ENCODE measurements around the gene ARHGEF28. TPM values are rescaled to one million over a fixed set of nuclear protein-coding genes. Genes with fewer than 3 reads are reported as not detected.

ARHGEF28 gene
- total and polyA plus RNA-seq, 2 donors (not counting 1 experiment from before 2014, with no cell fraction given) = not detected

DNA sequence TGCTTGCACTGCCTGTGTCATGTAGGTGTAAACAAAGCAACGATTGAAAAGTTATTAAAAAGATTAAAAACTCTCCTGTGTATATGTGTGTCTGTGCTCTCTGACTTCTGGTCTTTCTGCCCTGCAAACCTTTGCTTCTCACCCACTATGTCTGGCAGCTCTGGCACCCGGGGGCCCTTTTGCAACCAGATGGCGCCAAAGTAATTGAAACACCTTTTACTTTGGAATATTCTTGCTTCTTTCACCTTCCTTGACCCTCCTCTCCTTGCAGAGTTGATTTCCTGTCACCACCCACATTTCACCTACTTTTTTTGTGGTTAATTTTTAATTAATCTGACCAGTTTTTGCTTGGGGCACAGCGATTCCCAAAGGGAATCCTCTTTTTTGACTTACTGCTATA is 275.5 kb downstream of the ARHGEF28 start:
- WGBS (ENCODE audit: insufficient coverage) = no CpG with 5 or more reads among the region's 4 CpGs
- no peak overlapping the region for H3K27ac Mint-ChIP-seq
- no peaks in the 10 kb centered on the region for H3K4me1 Mint-ChIP-seq
- ChIA-PET POLR2A (no interaction called here), CTCF (interaction anchor here (0.6 to 4.0 kb wide), 10 partner anchors 8 to 759 kb away, joined by 3 to 86 read pairs (median 8); partner anchors contain the start of gene ENC1)
- H3K4me2 ChIP-seq (replicated peaks; ENCODE audit: low read depth, low read length, poor library complexity, severe bottlenecking) = no peak overlapping the region
- no peak for TF ChIP-seq EZH2 (IDR thresholded peaks at IDR 0.05; ENCODE audit: borderline replicate concordance, insufficient read depth, low read depth, low read length, poor library complexity, severe bottlenecking)
- DNase-seq (no peak), ATAC-seq (ENCODE audit: low read depth) (no peak)
- no peaks in the 10 kb centered on the region for H3K79me2 ChIP-seq (ENCODE audit: control insufficient read depth, insufficient read depth, low read length)
- H2AFZ ChIP-seq (ENCODE audit: insufficient read depth, low read depth, low read length, poor library complexity, severe bottlenecking) = no peak overlapping the region
- H3K27me3 ChIP-seq (replicated peaks in 1 of 4; ENCODE audit: control extremely low read depth in 1 of 4, control insufficient read depth in 3 of 4, insufficient read depth in 4 of 4, low read length in 3 of 4) = peaks cover 0 to 5% (median 0%) of the 10 kb centered on the region in 4 experiments
- no peaks in the 10 kb centered on the region for H3K36me3 ChIP-seq (replicated peaks in 1 of 2; ENCODE audit: control extremely low read depth in 1 of 2, control insufficient read depth in 1 of 2, extremely low read depth in 1 of 2, insufficient read depth in 2 of 2, low read length in 1 of 2)
- intact Hi-C loops (cut with micrococcal nuclease) = loop anchor here (5.0 to 10.0 kb wide), 4 partner anchors 307 to 1781 kb away; no protein-coding TSS in a partner anchor
- no peak overlapping the region for H3K27ac ChIP-seq (ENCODE audit: low read length in 2 of 2)
- no peaks in the 10 kb centered on the region for H3K4me1 ChIP-seq (ENCODE audit: control insufficient read depth in 2 of 2, insufficient read depth in 2 of 2, low read length in 2 of 2)
- no peaks in the 10 kb centered on the region for H4K20me1 ChIP-seq (ENCODE audit: control insufficient read depth, insufficient read depth, low read length, poor library complexity, severe bottlenecking)
- H3K9ac ChIP-seq (ENCODE audit: low read length) = no peak overlapping the region
- H3K9me3 Mint-ChIP-seq (ENCODE audit: insufficient read depth) = no peaks in the 10 kb centered on the region
- peaks cover 41% of the 10 kb centered on the region for H3K27me3 Mint-ChIP-seq
- H3K4me3 ChIP-seq (ENCODE audit: control extremely low read depth in 1 of 5, extremely low read depth in 1 of 5, insufficient read depth in 1 of 5, low read depth in 2 of 5, low read length in 4 of 5) = no peak overlapping the region
- no peaks in the 10 kb centered on the region for H3K9me3 ChIP-seq (ENCODE audit: control extremely low read depth in 1 of 3, control insufficient read depth in 2 of 3, insufficient read depth in 1 of 3, low read length in 2 of 3)
- H3K4me3 Mint-ChIP-seq = no peak overlapping the region

- DNase-seq = peak; percentile 64
- ATAC-seq (ENCODE audit: low read depth) = no peak
- H2AFZ ChIP-seq (ENCODE audit: insufficient read depth, low read depth, low read length, poor library complexity, severe bottlenecking) = no peak overlapping the region
- H3K4me2 ChIP-seq (replicated peaks; ENCODE audit: low read depth, low read length, poor library complexity, severe bottlenecking) = no peak overlapping the region
- no peaks in the 10 kb centered on the region for H3K36me3 ChIP-seq (replicated peaks in 1 of 2; ENCODE audit: control extremely low read depth in 1 of 2, control insufficient read depth in 1 of 2, extremely low read depth in 1 of 2, insufficient read depth in 2 of 2, low read length in 1 of 2)
- H3K4me1 ChIP-seq (ENCODE audit: control insufficient read depth in 2 of 2, insufficient read depth in 2 of 2, low read length in 2 of 2) = no peaks in the 10 kb centered on the region
- peaks cover 0 to 5% (median 0%) of the 10 kb centered on the region in 4 experiments for H3K27me3 ChIP-seq (replicated peaks in 1 of 4; ENCODE audit: control extremely low read depth in 1 of 4, control insufficient read depth in 3 of 4, insufficient read depth in 4 of 4, low read length in 3 of 4)
- H3K9ac ChIP-seq (ENCODE audit: low read length) = no peak overlapping the region
- H3K4me3 ChIP-seq (ENCODE audit: control extremely low read depth in 1 of 5, extremely low read depth in 1 of 5, insufficient read depth in 1 of 5, low read depth in 2 of 5, low read length in 4 of 5) = no peak overlapping the region
- H3K9me3 ChIP-seq (ENCODE audit: control extremely low read depth in 1 of 3, control insufficient read depth in 2 of 3, insufficient read depth in 1 of 3, low read length in 2 of 3) = no peaks in the 10 kb centered on the region
- WGBS (ENCODE audit: insufficient coverage) = 33% methylated on average over 6 of the region's 10 CpGs
- Mint-ChIP-seq H3K4me3 (no peak overlapping the region), H3K27me3 (peaks cover 42% of the 10 kb centered on the region), H3K4me1 (no peaks in the 10 kb centered on the region), H3K27ac (no peak overlapping the region), H3K9me3 (ENCODE audit: insufficient read depth) (no peaks in the 10 kb centered on the region)
- no peak overlapping the region for H3K27ac ChIP-seq (ENCODE audit: low read length in 2 of 2)
- no peak for TF ChIP-seq EZH2 (IDR thresholded peaks at IDR 0.05; ENCODE audit: borderline replicate concordance, insufficient read depth, low read depth, low read length, poor library complexity, severe bottlenecking)
- TF ChIP-seq CTCF (IDR thresholded peaks at IDR 0.05) = peak; percentile 94
- ChIA-PET POLR2A (no interaction called here), CTCF (interaction anchor here (0.7 to 4.0 kb wide), 17 partner anchors 8 to 1777 kb away, joined by 3 to 86 read pairs (median 4); partner anchors contain the start of gene ENC1)
- intact Hi-C loops (cut with micrococcal nuclease) = loop anchor here (1.0 to 10.0 kb wide), 5 partner anchors 308 to 1780 kb away; no protein-coding TSS in a partner anchor
- H3K79me2 ChIP-seq (ENCODE audit: control insufficient read depth, insufficient read depth, low read length) = no peaks in the 10 kb centered on the region
- no peaks in the 10 kb centered on the region for H4K20me1 ChIP-seq (ENCODE audit: control insufficient read depth, insufficient read depth, low read length, poor library complexity, severe bottlenecking)
These were observed 276.5 kb downstream of the ARHGEF28 start for GRCh38 chr5:73902327-73903051.

Data from B cell (primary cell).